ENCODE results near the gene HES4. TPM values are rescaled to one million over a fixed set of nuclear protein-coding genes. Genes with fewer than 3 reads are reported as not detected.

Gene HES4
- total and polyA plus RNA-seq, 10 of the 15 experiments (the other 5 are each of a cell fraction or from before 2014, with no cell fraction given): 0.44 to 1.7 (median 0.85) TPM; not detected in 5

GRCh38 chr1:1033009-1033587, 33.2 kb upstream of the HES4 start (continued):
- TF ChIP-seq TCF12 (IDR thresholded peaks at IDR 0.05; ENCODE audit: low read depth, low read length): 0 out of 2 replicates have a peak, but pooled peaks have one; percentile 64
- TF ChIP-seq RBBP5 (conservative IDR thresholded peaks at IDR 0.05): no peak
- TF ChIP-seq, protein P1, sequence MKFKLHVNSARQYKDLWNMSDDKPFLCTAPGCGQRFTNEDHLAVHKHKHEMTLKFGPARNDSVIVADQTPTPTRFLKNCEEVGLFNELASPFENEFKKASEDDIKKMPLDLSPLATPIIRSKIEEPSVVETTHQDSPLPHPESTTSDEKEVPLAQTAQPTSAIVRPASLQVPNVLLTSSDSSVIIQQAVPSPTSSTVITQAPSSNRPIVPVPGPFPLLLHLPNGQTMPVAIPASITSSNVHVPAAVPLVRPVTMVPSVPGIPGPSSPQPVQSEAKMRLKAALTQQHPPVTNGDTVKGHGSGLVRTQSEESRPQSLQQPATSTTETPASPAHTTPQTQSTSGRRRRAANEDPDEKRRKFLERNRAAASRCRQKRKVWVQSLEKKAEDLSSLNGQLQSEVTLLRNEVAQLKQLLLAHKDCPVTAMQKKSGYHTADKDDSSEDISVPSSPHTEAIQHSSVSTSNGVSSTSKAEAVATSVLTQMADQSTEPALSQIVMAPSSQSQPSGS (IDR thresholded peaks at IDR 0.05; ENCODE audit: low read length): no peak
- TF ChIP-seq, protein P2, sequence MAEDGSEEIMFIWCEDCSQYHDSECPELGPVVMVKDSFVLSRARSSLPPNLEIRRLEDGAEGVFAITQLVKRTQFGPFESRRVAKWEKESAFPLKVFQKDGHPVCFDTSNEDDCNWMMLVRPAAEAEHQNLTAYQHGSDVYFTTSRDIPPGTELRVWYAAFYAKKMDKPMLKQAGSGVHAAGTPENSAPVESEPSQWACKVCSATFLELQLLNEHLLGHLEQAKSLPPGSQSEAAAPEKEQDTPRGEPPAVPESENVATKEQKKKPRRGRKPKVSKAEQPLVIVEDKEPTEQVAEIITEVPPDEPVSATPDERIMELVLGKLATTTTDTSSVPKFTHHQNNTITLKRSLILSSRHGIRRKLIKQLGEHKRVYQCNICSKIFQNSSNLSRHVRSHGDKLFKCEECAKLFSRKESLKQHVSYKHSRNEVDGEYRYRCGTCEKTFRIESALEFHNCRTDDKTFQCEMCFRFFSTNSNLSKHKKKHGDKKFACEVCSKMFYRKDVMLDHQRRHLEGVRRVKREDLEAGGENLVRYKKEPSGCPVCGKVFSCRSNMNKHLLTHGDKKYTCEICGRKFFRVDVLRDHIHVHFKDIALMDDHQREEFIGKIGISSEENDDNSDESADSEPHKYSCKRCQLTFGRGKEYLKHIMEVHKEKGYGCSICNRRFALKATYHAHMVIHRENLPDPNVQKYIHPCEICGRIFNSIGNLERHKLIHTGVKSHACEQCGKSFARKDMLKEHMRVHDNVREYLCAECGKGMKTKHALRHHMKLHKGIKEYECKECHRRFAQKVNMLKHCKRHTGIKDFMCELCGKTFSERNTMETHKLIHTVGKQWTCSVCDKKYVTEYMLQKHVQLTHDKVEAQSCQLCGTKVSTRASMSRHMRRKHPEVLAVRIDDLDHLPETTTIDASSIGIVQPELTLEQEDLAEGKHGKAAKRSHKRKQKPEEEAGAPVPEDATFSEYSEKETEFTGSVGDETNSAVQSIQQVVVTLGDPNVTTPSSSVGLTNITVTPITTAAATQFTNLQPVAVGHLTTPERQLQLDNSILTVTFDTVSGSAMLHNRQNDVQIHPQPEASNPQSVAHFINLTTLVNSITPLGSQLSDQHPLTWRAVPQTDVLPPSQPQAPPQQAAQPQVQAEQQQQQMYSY (CRISPR knock-in tag; IDR thresholded peaks at IDR 0.05): no peak
- TF ChIP-seq KAT2A (conservative IDR thresholded peaks at IDR 0.05; ENCODE audit: control insufficient read depth, low read depth, low read length): no peak
- no peak for TF ChIP-seq TAF1 (IDR thresholded peaks at IDR 0.05; ENCODE audit: borderline replicate concordance, low read depth, low read length)
- no peak for TF ChIP-seq SIN3A (IDR thresholded peaks at IDR 0.05; ENCODE audit: low read depth, low read length)
- no peak for TF ChIP-seq ZZZ3 (IDR thresholded peaks at IDR 0.05; ENCODE audit: control insufficient read depth, insufficient read length, low read depth)
- no peak for TF ChIP-seq ZBED1 (IDR thresholded peaks at IDR 0.05; ENCODE audit: borderline replicate concordance)
- peak; percentile 71; the same call in 1 of the 2 replicates for TF ChIP-seq TCF3 (IDR thresholded peaks at IDR 0.05; ENCODE audit: borderline replicate concordance, insufficient read depth, low read depth, low read length)
- TF ChIP-seq CREM (IDR thresholded peaks at IDR 0.05; ENCODE audit: low read depth): peak; percentile 92
- peak; percentile 59 for TF ChIP-seq SMC3 (IDR thresholded peaks at IDR 0.05; ENCODE audit: borderline replicate concordance, low read length)
- TF ChIP-seq, protein P3, sequence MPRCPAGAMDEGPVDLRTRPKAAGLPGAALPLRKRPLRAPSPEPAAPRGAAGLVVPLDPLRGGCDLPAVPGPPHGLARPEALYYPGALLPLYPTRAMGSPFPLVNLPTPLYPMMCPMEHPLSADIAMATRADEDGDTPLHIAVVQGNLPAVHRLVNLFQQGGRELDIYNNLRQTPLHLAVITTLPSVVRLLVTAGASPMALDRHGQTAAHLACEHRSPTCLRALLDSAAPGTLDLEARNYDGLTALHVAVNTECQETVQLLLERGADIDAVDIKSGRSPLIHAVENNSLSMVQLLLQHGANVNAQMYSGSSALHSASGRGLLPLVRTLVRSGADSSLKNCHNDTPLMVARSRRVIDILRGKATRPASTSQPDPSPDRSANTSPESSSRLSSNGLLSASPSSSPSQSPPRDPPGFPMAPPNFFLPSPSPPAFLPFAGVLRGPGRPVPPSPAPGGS (IDR thresholded peaks at IDR 0.05; ENCODE audit: borderline replicate concordance, insufficient read depth, low read depth, low read length, poor library complexity, severe bottlenecking): no peak
- TF ChIP-seq ETV6 (conservative IDR thresholded peaks at IDR 0.05 in 1 of 2, IDR thresholded peaks at IDR 0.05 in 1 of 2; ENCODE audit: borderline replicate concordance in 1 of 2, low read depth in 1 of 2): no peak
- no peak for TF ChIP-seq E4F1 (IDR thresholded peaks at IDR 0.05; ENCODE audit: borderline replicate concordance, partially characterized antibody)
- TF ChIP-seq EED (IDR thresholded peaks at IDR 0.05; ENCODE audit: low read depth): no peak
- 0 out of 2 replicates have a peak, but pooled peaks have one; percentile 20 for TF ChIP-seq ZSCAN29 (IDR thresholded peaks at IDR 0.05)
- TF ChIP-seq NR2F1 (conservative IDR thresholded peaks at IDR 0.05): peak; percentile 72
- no peak for TF ChIP-seq WRNIP1 (IDR thresholded peaks at IDR 0.05; ENCODE audit: borderline replicate concordance, low read depth, low read length)
- TF ChIP-seq SP1 (IDR thresholded peaks at IDR 0.05; ENCODE audit: low read depth, low read length): peak; percentile 90
- TF ChIP-seq MTA3 (IDR thresholded peaks at IDR 0.05; ENCODE audit: borderline replicate concordance, low read length): no peak
- no peak for TF ChIP-seq SUPT20H (IDR thresholded peaks at IDR 0.05; ENCODE audit: borderline replicate concordance, control insufficient read depth, low read depth, low read length)

All from GM12878 (cell line).